T-helper 17 cell (primary cell): Measurements from ENCODE around the gene AGBL1. TPM values are rescaled to one million over a fixed set of nuclear protein-coding genes. Genes with fewer than 3 reads are reported as not detected.

Source experiments
- ATAC-seq: fragments of 150-1000 bp; cut with Tn5 transposase; 2 replicates; pipeline ENCODE4 v1.10.0; 2021; ENCODE audit warnings: mild to moderate bottlenecking, moderate library complexity
- DNase-seq, 3 donors: peaks; one replicate each; pipeline versions ENCODE4 v3.0.0 to v3.0.0-alpha.2; 2020 to 2021
- H3K9me3 ChIP-seq: one replicate; pipeline ENCODE4 v1.7.0; 2013; ENCODE audit warnings: low read length, mild to moderate bottlenecking; ENCODE audit not compliant: control insufficient read depth, poor library complexity, severe bottlenecking
- H3K27ac Mint-ChIP-seq: one replicate; pipeline ENCODE4 v1.8.0; 2022; ENCODE audit warnings: mild to moderate bottlenecking, moderate library complexity, mixed read lengths
- H3K27me3 Mint-ChIP-seq: one replicate; pipeline ENCODE4 v1.8.0; 2022; ENCODE audit warnings: mixed read lengths
- H3K36me3 Mint-ChIP-seq: one replicate; pipeline ENCODE4 v1.8.0; 2022; ENCODE audit warnings: low read depth, mixed read lengths
- H3K4me1 Mint-ChIP-seq: one replicate; pipeline ENCODE4 v1.8.0; 2022; ENCODE audit warnings: mild to moderate bottlenecking, mixed read lengths
- H3K4me3 Mint-ChIP-seq: one replicate; pipeline ENCODE4 v1.8.0; 2022; ENCODE audit warnings: mild to moderate bottlenecking, moderate library complexity, mixed read lengths
- total RNA-seq, 4 donors: library from RNA in 2 of 4; stranded (reverse) in 2 of 4; gene quantifications; one replicate each; pipeline ENCODE4 v1.2.3 and lab custom pipeline; 2022 to 2026

Gene AGBL1
- total RNA-seq, 2 donors from 2014 or later, result not detected

GRCh38 chr15:86159468-86159867 lies 79.8 kb downstream of the AGBL1 start:
- DNase-seq (no peak), ATAC-seq (no peak)
- no peak overlapping the region for H3K27ac Mint-ChIP-seq
- no peaks in the 10 kb centered on the region for H3K9me3 ChIP-seq
- H3K36me3 Mint-ChIP-seq, result no peaks in the 10 kb centered on the region
- H3K4me3 Mint-ChIP-seq, result no peak overlapping the region
- H3K27me3 Mint-ChIP-seq, result peaks cover 37% of the 10 kb centered on the region
- H3K4me1 Mint-ChIP-seq, result peaks cover 5% of the 10 kb centered on the region

GRCh38 chr15:86161250-86161649 lies 81.6 kb downstream of the AGBL1 start:
- no peak for DNase-seq
- Mint-ChIP-seq H3K27me3 (peaks cover 48% of the 10 kb centered on the region), H3K27ac (no peak overlapping the region), H3K4me3 (no peak overlapping the region), H3K36me3 (no peaks in the 10 kb centered on the region), H3K4me1 (peaks cover 5% of the 10 kb centered on the region)
- ATAC-seq, result no peak
- no peaks in the 10 kb centered on the region for H3K9me3 ChIP-seq

GRCh38 chr15:86162172-86162591 lies 82.5 kb downstream of the AGBL1 start:
- Mint-ChIP-seq H3K36me3 (no peaks in the 10 kb centered on the region), H3K27me3 (peaks cover 43% of the 10 kb centered on the region), H3K4me3 (no peak overlapping the region), H3K4me1 (peaks cover 5% of the 10 kb centered on the region), H3K27ac (no peak overlapping the region)
- H3K9me3 ChIP-seq, result no peaks in the 10 kb centered on the region
- DNase-seq (no peak), ATAC-seq (no peak)

GRCh38 chr15:86162641-86163040 lies 83.0 kb downstream of the AGBL1 start:
- peaks cover 41% of the 10 kb centered on the region for H3K27me3 Mint-ChIP-seq
- no peak for ATAC-seq
- H3K4me1 Mint-ChIP-seq, result peaks cover 5% of the 10 kb centered on the region
- H3K4me3 Mint-ChIP-seq, result no peak overlapping the region
- no peaks in the 10 kb centered on the region for H3K9me3 ChIP-seq
- H3K27ac Mint-ChIP-seq, result no peak overlapping the region
- DNase-seq, result no peak
- no peaks in the 10 kb centered on the region for H3K36me3 Mint-ChIP-seq

- no peak for ATAC-seq
- H3K27ac Mint-ChIP-seq, result no peak overlapping the region
Observed at GRCh38 chr15:86163816-86164215, 84.1 kb downstream of the AGBL1 start.

GRCh38 chr15:86164232-86164898 lies 84.7 kb downstream of the AGBL1 start:
- Mint-ChIP-seq H3K4me1 (peaks cover 5% of the 10 kb centered on the region), H3K36me3 (no peaks in the 10 kb centered on the region), H3K27ac (no peak overlapping the region), H3K27me3 (peaks cover 28% of the 10 kb centered on the region), H3K4me3 (no peak overlapping the region)
- no peak for ATAC-seq
- H3K9me3 ChIP-seq, result no peaks in the 10 kb centered on the region
- DNase-seq, result no peak

More at GRCh38 chr15:86163816-86164215, 84.1 kb downstream of the AGBL1 start:
- no peaks in the 10 kb centered on the region for H3K9me3 ChIP-seq
- no peak for DNase-seq
- Mint-ChIP-seq H3K36me3 (no peaks in the 10 kb centered on the region), H3K4me1 (peaks cover 5% of the 10 kb centered on the region), H3K27me3 (peaks cover 30% of the 10 kb centered on the region), H3K4me3 (no peak overlapping the region)

GRCh38 chr15:86165265-86166211 lies 85.9 kb downstream of the AGBL1 start:
- H3K9me3 ChIP-seq, result no peaks in the 10 kb centered on the region
- no peak overlapping the region for H3K27ac Mint-ChIP-seq
- peaks cover 32% of the 10 kb centered on the region for H3K27me3 Mint-ChIP-seq
- ATAC-seq, result no peak
- H3K36me3 Mint-ChIP-seq, result no peaks in the 10 kb centered on the region
- DNase-seq, result no peak
- H3K4me1 Mint-ChIP-seq, result peaks cover 5% of the 10 kb centered on the region
- H3K4me3 Mint-ChIP-seq, result no peak overlapping the region

GRCh38 chr15:86167841-86168240 lies 88.2 kb downstream of the AGBL1 start:
- H3K27me3 Mint-ChIP-seq, result peaks cover 37% of the 10 kb centered on the region
- H3K9me3 ChIP-seq, result no peaks in the 10 kb centered on the region
- H3K27ac Mint-ChIP-seq, result no peak overlapping the region
- H3K4me1 Mint-ChIP-seq, result no peaks in the 10 kb centered on the region
- H3K36me3 Mint-ChIP-seq, result no peaks in the 10 kb centered on the region
- no peak overlapping the region for H3K4me3 Mint-ChIP-seq
- DNase-seq (no peak), ATAC-seq (no peak)

GRCh38 chr15:86178845-86179244 lies 99.2 kb downstream of the AGBL1 start:
- Mint-ChIP-seq H3K36me3 (peaks cover 2% of the 10 kb centered on the region), H3K27ac (no peak overlapping the region), H3K4me3 (no peak overlapping the region), H3K4me1 (peaks cover 2% of the 10 kb centered on the region), H3K27me3 (peaks cover 44% of the 10 kb centered on the region)
- DNase-seq (no peak), ATAC-seq (no peak)
- H3K9me3 ChIP-seq, result no peaks in the 10 kb centered on the region

GRCh38 chr15:86183596-86184491 lies 104.2 kb downstream of the AGBL1 start:
- ATAC-seq, result no peak
- DNase-seq, result no peak

GRCh38 chr15:86193716-86194380 lies 114.2 kb downstream of the AGBL1 start:
- ATAC-seq (no peak), DNase-seq (no peak)
- Mint-ChIP-seq H3K27ac (no peak overlapping the region), H3K27me3 (peaks cover 13% of the 10 kb centered on the region), H3K4me3 (no peak overlapping the region), H3K36me3 (peaks cover 3% of the 10 kb centered on the region), H3K4me1 (peaks cover 6% of the 10 kb centered on the region)
- no peaks in the 10 kb centered on the region for H3K9me3 ChIP-seq

More at GRCh38 chr15:86183596-86184491, 104.2 kb downstream of the AGBL1 start:
- H3K27me3 Mint-ChIP-seq, result peaks cover 49% of the 10 kb centered on the region
- no peaks in the 10 kb centered on the region for H3K36me3 Mint-ChIP-seq
- H3K9me3 ChIP-seq, result no peaks in the 10 kb centered on the region
- H3K4me1 Mint-ChIP-seq, result no peaks in the 10 kb centered on the region
- H3K4me3 Mint-ChIP-seq, result no peak overlapping the region
- no peak overlapping the region for H3K27ac Mint-ChIP-seq

- DNase-seq (no peak), ATAC-seq (no peak)
- H3K9me3 ChIP-seq, result no peaks in the 10 kb centered on the region
- Mint-ChIP-seq H3K36me3 (no peaks in the 10 kb centered on the region), H3K4me3 (no peak overlapping the region), H3K4me1 (peaks cover 6% of the 10 kb centered on the region), H3K27ac (no peak overlapping the region), H3K27me3 (no peaks in the 10 kb centered on the region)
Observed at GRCh38 chr15:86197770-86198169, 118.1 kb downstream of the AGBL1 start.
